Transverse colon (tissue), 4 donors: Measurements from ENCODE around the gene PDXK. TPM values are rescaled to one million over a fixed set of nuclear protein-coding genes. Genes with fewer than 3 reads are reported as not detected.
A peak's percentile ranks its signal among the peaks of the same experiment; 100 is the strongest.

Experiments
- DNase-seq: peaks from one replicate; pipeline ENCODE4 v3.0.0-alpha.2; 2019
- H3K27ac ChIP-seq, 4 donors: fragments of 200-600 bp; sonication (generic); 2 replicates each; pipeline ENCODE4 v1.5.1; 2016 to 2018; ENCODE audit warnings: inconsistent platforms in 4 of 4
- H3K27me3 ChIP-seq: fragments of 200-600 bp; sonication (generic); 2 replicates; pipeline ENCODE4 v1.5.1; 2017; ENCODE audit warnings: inconsistent platforms
- H3K36me3 ChIP-seq, 4 donors: fragments of 200-600 bp; sonication (generic); 2 replicates each; pipeline ENCODE4 v1.5.1; 2017 to 2019; ENCODE audit warnings: inconsistent platforms in 4 of 4
- H3K4me1 ChIP-seq, 4 donors: fragments of 200-600 bp; sonication (generic); 2 replicates each; pipeline ENCODE4 v1.5.1; 2017 to 2020; ENCODE audit warnings: inconsistent platforms in 4 of 4
- H3K4me3 ChIP-seq, 4 donors: fragments of 200-600 bp; sonication (generic); 1 replicate in 1 of 4; 2 replicates in 3 of 4; pipeline versions ENCODE4 v1.5.1 to v1.6.1; 2017 to 2019; ENCODE audit warnings: inconsistent platforms in 4 of 4
- H3K9me3 ChIP-seq, 2 donors: fragments of 200-600 bp; sonication (generic); 2 replicates each; pipeline ENCODE4 v1.5.1; 2017 to 2019; ENCODE audit warnings: inconsistent platforms in 2 of 2
- CTCF ChIP-seq, 5 experiments: fragments of 200-600 bp in 3 of 5; fragments of 450-650 bp in 2 of 5; sonication (generic) in 3 of 5; IDR thresholded peaks; 1 replicate in 2 of 5; 2 replicates in 3 of 5; pipeline ENCODE4 v1.5.1; 2016 to 2017; ENCODE audit warnings: antibody characterized with exemption in 5 of 5, inconsistent platforms in 3 of 5, mild to moderate bottlenecking in 2 of 5, moderate library complexity in 1 of 5
- EP300 ChIP-seq: sonication (generic); formaldehyde crosslinking; IDR thresholded peaks from one replicate; pipeline ENCODE4 v1.6.1; 2017; ENCODE audit warnings: antibody characterized with exemption, low read depth
- POLR2A ChIP-seq: fragments of 450-650 bp; IDR thresholded peaks from one replicate; pipeline ENCODE4 v1.6.1; 2016; ENCODE audit warnings: antibody characterized with exemption, mild to moderate bottlenecking, moderate library complexity
- POLR2AphosphoS5 ChIP-seq, 3 donors: sonication (generic); formaldehyde crosslinking; IDR thresholded peaks; one replicate each; pipeline ENCODE4 v1.6.1; 2016; ENCODE audit warnings: antibody characterized with exemption in 3 of 3
- WGBS, 2 donors: methylation state at CpG; one replicate each; pipeline ENCODE4 v1.1.5; 2018; ENCODE audit warnings: low coverage in 1 of 2; 5-methylcytosine and 5-hydroxymethylcytosine counted together
- in situ Hi-C, 4 donors: fragments of 200-750 bp; cut with MboI; loops; one replicate each; pipeline versions ENCODE4 v1.15.0 to v1.15.1; 2017; ENCODE audit warnings: low sequenced_read_pairs in 3 of 4, low pct_ligation_motif_present in 1 of 4, low pct_unique_long_range_greater_than_20kb in 1 of 4
- intact Hi-C: fragments of 100-400 bp; cut with DNase I; formaldehyde crosslinking; loops from one replicate; pipeline ENCODE4 v1.15.1; 2023; ENCODE audit warnings: low total_unique reads
- total RNA-seq, 4 donors: library from RNA; depleted of rRNA; stranded (reverse); fragments of >200 nt; gene quantifications; one replicate each; pipeline ENCODE4 v1.1.0, GENCODE V29; 2016

PDXK gene
- total RNA-seq, 4 donors from 2014 or later, result 85.8 to 117 (median 103) TPM

- Histone ChIP-seq H3K27ac (no peak overlapping the region), H3K36me3 (no peaks in the 10 kb centered on the region), H3K4me1 (peaks cover 7 to 28% (median 23%) of the 10 kb centered on the region in 4 donors), H3K9me3 (no peaks in the 10 kb centered on the region), H3K4me3 (no peak overlapping the region), H3K27me3 (no peaks in the 10 kb centered on the region)
- in situ Hi-C loops (loop anchor here in 2 of 4 donors (25.0 kb wide), 2 partner anchors 128 to 178 kb away; no protein-coding TSS in a partner anchor), intact Hi-C loops (no loop called here)
- TF ChIP-seq EP300 (no peak), CTCF (IDR thresholded peaks at IDR 0.05) (no peak), POLR2AphosphoS5 (IDR thresholded peaks at IDR 0.05) (no peak), POLR2A (no peak)
- WGBS, 2 donors, result 86% methylated on average over 22 of the region's 22 CpGs; no CpG with 5 or more reads in 1 of the 2 donors
- no peak for DNase-seq
Measured at GRCh38 chr21:43808832-43809251, 89.9 kb downstream of the PDXK start.

GRCh38 chr21:43809346-43809799 is 90.4 kb downstream of the PDXK start:
- H3K4me1 ChIP-seq, result peaks cover 7 to 28% (median 24%) of the 10 kb centered on the region in 4 donors
- intact Hi-C loops, result no loop called here
- H3K36me3 ChIP-seq, result no peaks in the 10 kb centered on the region
- TF ChIP-seq CTCF (IDR thresholded peaks at IDR 0.05), result no peak
- H3K9me3 ChIP-seq, result no peaks in the 10 kb centered on the region
- in situ Hi-C loops, result loop anchor here in 2 of 4 donors (25.0 kb wide), 2 partner anchors 128 to 178 kb away; no protein-coding TSS in a partner anchor
- no peak for DNase-seq
- H3K27me3 ChIP-seq, result no peaks in the 10 kb centered on the region
- H3K27ac ChIP-seq, result no peak overlapping the region
- H3K4me3 ChIP-seq, result no peak overlapping the region
- WGBS, 2 donors, result 86% methylated on average over 16 of the region's 16 CpGs; no CpG with 5 or more reads in 1 of the 2 donors

DNA sequence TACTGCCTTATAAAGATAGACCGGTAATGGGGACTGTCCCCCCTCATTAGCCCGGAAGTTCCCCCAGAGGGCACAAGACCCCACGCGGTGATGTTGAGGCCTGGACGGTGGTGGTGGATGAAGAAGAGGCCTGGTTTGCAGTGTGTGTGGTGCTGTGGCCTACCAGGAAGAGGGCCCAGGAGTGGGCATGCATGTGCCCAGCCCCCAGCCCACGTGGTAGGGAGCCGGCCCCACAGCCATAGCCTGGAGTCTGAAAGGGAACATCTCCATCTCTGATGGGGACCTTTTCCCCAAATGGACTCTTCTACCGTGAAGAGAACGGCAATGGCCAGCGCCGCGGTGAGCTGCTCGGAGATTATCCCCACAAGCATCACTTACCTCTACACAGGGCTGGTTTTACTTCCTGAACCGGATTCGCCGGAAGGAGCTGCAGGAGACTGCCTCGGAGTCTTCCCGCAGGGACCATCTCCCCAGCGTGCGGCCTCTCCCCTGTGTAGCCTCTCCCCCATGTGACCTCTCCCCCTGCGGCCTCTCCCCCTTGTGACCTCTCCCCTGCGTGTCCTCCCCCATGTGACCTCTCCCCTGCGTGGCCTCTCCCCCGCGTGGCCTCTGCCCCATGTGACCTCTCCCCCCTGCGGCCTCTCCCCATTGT is 91.0 kb downstream of the PDXK start:
- H3K9me3 ChIP-seq, result no peaks in the 10 kb centered on the region
- DNase-seq, result no peak
- peaks cover 7 to 32% (median 27%) of the 10 kb centered on the region in 4 donors for H3K4me1 ChIP-seq
- H3K27me3 ChIP-seq, result no peaks in the 10 kb centered on the region
- intact Hi-C loops (no loop called here), in situ Hi-C loops (loop anchor here in 2 of 4 donors (25.0 kb wide), 2 partner anchors 127 to 177 kb away; no protein-coding TSS in a partner anchor)
- TF ChIP-seq POLR2A (no peak), POLR2AphosphoS5 (IDR thresholded peaks at IDR 0.05) (no peak), EP300 (no peak), CTCF (IDR thresholded peaks at IDR 0.05) (no peak)
- no peak overlapping the region for H3K27ac ChIP-seq
- 71% methylated on average over 22 of the region's 26 CpGs; no CpG with 5 or more reads in 1 of the 2 donors for WGBS, 2 donors
- no peak overlapping the region for H3K4me3 ChIP-seq
- H3K36me3 ChIP-seq, result no peaks in the 10 kb centered on the region

GRCh38 chr21:43810505-43811261 is 91.8 kb downstream of the PDXK start:
- DNase-seq, result peak; percentile 93
- H3K9me3 ChIP-seq, result no peaks in the 10 kb centered on the region
- no peaks in the 10 kb centered on the region for H3K27me3 ChIP-seq
- TF ChIP-seq POLR2AphosphoS5 (IDR thresholded peaks at IDR 0.05) (no peak), CTCF (IDR thresholded peaks at IDR 0.05) (peak; percentile 93 to 98 (median 96))
- H3K4me1 ChIP-seq, result peaks cover 7 to 36% (median 27%) of the 10 kb centered on the region in 4 donors
- H3K27ac ChIP-seq, result peak overlapping the region in 1 of 4 donors; percentile 54
- in situ Hi-C loops (loop anchor here in 2 of 4 donors (25.0 kb wide), 2 partner anchors 127 to 177 kb away; no protein-coding TSS in a partner anchor), intact Hi-C loops (no loop called here)
- no peaks in the 10 kb centered on the region for H3K36me3 ChIP-seq
- H3K4me3 ChIP-seq, result peak overlapping the region in 1 of 4 donors; percentile 9
- WGBS, 2 donors, result 7 to 14% methylated on average over 8 to 13 of the region's 23 CpGs
